ENCODE data around the gene SPATA2L.
"Not testable (repeated sequence)": the region's sequence is repeated elsewhere in the genome, so short reads cannot be mapped to it uniquely, and the experiment has no call there.

SPATA2L gene

GRCh38 chr16:89706518-89707260, 5.2 kb upstream of the SPATA2L start:
- DNase-seq: no peak

GRCh38 chr16:89705006-89705405, 3.5 kb upstream of the SPATA2L start:
- DNase-seq: no peak

DNA sequence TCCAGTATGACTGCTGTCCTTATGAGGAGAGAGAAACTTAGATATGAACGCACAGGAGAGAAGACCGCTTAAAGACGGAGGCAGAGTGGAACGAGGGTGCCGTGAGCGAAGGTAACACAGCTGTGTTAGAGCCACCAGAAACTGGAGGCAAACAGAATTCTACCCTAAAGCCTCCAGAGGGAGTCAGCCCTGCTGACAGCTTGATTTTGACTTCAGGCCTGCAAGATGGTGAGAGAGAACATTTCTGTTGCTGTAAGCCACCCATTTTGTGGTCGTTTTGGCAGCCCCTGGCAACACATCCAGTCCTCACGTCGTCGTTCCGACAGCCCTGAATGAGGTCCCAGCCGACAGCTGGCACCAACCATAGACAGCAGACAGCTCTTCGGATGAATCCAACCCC, 2.8 kb upstream of the SPATA2L start:
- DNase-seq: no peak

DNA sequence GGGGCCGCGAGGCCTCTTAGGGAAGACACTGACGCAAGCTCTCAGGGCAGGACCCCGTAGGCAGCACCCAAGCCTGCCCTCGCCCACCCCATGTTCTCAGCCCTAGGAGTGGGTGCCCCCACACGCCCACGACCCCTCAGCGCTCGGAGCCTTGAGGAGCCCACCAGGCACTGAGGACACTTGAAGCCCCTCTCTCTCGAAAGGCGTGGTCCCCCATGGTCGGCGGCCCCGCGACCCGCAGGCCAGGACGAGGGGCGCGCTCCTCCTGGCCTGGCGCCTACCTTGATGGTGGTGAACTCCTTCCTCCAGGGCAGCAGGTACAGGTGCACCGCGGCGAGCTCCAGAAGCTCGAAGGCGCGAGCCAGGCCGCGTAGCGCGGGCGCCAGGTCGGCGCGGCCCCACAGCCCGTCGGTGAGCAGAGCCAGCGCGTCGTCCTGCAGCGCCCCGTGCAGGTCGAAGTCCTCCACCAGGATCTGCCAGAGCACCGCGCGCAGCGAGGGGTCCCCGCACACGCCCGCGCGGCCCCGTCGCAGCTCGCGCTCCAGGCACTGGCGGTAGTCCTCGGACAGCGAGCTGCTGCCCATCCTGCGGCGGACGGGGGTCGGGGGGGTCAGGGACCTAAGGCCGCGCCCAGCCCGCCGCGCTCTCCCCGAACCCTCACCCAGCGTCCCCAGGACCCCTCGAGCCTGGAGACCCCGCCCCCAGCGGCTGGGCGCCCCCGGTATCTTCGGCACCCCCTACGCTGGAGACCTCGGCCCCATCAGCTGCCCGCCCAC, 668 bp downstream of the SPATA2L start:
- peak; percentile 14 for DNase-seq

GRCh38 chr16:89700100-89700648, 1.3 kb downstream of the SPATA2L start:
- peak; percentile 97 for DNase-seq

DNA sequence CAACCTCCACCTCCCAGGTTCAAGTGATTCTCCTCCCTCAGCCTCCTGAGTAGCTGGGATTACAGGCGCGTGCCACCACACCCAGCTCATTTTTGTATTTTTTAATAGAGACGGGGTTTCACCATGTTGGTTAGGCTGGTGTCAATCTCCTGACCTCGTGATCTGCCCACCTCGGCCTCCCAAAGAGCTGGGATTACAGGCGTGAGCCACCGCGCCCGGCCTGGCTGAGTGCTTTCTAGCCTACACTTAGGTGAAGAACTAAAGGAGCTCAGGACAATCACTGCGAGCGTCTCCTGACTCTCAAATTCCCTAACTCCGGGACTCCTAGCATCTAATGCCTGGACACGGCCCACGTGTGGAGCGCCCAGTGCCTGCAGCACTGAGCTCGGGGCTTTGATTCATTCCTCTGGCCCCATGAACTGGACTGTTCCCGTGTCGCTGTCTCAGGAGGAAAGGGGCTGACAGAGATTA, 1.8 kb downstream of the SPATA2L start:
- DNase-seq: not testable (repeated sequence)

DNA sequence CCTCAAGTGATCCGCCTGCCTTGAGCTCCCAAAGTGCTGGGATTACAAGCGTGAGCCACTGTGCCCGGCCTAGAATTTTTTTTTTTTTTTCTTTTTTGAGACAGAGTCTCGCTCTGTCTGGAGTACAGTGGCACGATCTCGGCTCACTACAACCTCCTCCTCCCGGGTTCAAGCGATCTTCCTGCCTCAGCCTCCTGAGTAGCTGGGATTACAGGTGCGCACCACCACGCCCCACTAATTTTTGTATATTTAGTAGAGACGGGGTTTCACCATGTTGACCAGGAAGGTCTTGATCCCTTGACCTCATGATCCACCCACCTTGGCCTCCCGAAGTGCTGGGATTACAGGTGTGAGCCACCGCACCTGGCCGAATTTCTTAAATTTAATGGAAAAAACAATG, 2.8 kb downstream of the SPATA2L start:
- DNase-seq: not testable (repeated sequence)

- DNase-seq: no peak
Observed at GRCh38 chr16:89697616-89698331, 3.7 kb downstream of the SPATA2L start.

DNA sequence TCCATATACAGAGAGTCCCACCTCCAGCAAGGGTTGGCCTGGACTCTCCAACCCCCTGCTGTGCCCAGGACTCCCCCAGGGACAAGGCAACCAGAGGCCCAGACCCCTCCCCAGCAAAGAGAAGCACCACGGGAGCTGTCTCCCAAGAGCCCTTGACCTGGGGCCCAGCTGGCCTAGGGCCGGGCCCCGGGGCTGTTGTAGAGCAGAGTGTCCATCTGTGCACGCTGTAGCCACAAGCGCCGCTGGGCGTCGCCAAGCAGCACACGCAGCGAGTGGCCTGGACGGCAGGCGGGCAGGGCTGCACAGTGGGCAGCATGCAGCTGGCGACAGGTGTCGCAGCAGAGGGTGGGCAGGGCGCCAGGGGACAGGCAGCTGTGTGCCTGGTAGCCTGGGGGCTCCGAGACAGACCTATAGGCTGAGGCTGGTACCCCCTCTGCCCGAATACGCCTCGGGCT, 4.3 kb downstream of the SPATA2L start:
- DNase-seq: peak; percentile 73

GRCh38 chr16:89696670-89697128, 4.8 kb downstream of the SPATA2L start:
- no peak for DNase-seq

GRCh38 chr16:89695875-89696669, 5.4 kb downstream of the SPATA2L start:
- DNase-seq: no peak

GRCh38 chr16:89695086-89695874, 6.2 kb downstream of the SPATA2L start:
- no peak for DNase-seq

GRCh38 chr16:89694784-89695085, 6.8 kb downstream of the SPATA2L start:
- not testable (repeated sequence) for DNase-seq

GRCh38 chr16:89693931-89694783, 7.3 kb downstream of the SPATA2L start:
- DNase-seq: no peak

GRCh38 chr16:89693289-89693731, 8.2 kb downstream of the SPATA2L start:
- no peak for DNase-seq

DNA sequence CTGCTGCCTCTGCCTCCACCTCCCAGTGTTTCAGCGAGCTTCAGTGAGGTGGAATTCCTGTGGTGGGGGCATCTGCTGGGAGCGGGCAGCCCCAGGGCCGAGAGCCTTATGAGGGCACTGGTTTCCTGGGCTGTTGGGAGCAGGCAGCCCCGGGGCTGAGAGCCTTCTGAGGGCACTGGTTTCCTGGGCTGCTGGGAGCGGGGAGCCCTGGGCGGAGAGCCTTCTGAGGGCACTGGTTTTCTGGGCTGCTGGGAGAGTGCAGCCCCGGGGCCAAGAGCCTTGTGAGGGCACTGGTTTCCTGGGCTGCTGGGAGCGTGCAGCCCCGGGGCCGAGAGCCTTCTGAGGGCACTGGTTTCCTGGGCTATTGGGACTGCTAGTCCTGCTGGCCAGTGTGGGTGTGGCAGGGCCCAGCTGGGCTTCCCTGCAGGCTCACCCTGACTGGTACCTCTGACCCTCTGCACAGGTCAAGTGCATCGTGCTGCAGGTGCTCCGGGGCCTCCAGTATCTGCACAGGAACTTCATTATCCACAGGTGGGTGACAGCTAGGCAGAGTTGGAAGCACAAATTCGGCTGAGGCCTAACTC, 9.4 kb downstream of the SPATA2L start:
- no peak for DNase-seq

DNA sequence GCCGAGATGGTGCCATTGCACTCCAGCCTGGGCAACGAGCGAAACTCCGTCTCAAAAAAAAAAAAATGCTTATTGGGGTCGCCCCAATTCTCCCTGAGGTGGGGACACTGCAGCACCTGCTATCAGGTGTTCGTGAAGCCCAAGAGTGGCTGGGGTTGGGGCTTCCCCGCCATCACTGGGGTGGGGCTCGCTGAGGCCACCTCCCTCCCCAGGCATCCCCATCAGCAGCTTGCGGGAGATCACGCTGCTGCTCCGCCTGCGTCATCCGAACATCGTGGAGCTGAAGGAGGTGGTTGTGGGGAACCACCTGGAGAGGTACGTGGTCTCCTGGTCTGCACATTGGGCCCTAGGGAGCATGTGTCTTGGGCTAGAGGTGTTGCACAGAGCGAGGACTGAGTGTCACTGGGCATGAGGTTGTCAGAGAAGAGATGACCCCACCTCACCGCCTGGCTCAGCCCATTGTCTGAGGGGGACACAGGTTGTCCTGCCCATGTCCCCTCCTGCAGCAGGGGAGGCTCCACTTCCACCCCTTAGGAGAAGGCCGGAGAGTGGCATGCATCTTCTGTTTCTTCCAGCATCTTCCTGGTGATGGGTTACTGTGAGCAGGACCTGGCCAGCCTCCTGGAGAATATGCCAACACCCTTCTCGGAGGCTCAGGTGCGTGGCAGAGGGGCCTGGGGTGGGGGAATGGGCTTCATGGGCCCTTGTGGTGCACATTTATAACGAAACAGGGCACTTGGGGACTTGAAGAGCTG, 10.1 kb downstream of the SPATA2L start:
- no peak for DNase-seq

- no peak for DNase-seq
Observed at GRCh38 chr16:89690392-89690901, 11.1 kb downstream of the SPATA2L start.

DNA sequence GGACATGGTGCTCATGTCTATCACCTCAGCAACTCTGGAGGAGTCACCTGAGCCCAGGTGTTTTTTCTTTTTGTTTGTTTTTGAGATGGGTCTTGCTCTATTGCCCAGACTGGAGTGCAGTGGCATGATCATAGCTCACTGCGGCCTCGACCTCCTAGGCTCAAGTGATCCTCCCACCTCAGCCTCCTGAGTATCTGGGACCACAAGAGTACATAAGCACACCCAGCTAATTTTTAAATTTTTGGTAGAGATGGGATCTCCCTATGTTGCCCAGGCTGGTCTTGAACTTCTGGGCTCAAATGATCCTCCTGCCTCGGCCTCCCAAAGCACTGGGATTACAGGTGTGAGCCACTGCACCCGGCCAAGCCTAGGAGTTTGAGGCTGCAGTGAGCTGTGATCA, 11.9 kb downstream of the SPATA2L start:
- DNase-seq: not testable (repeated sequence)
